ENCODE results near the gene GAS1.
A peak's percentile ranks its signal among the peaks of the same experiment; 100 is the strongest.

Gene GAS1

GRCh38 chr9:86941197-86941596, 6.1 kb downstream of the GAS1 start:
- Histone ChIP-seq H3K27me3 (peaks cover 23 to 39% (median 28%) of the 10 kb centered on the region in 11 experiments), H3K4me1 (peaks cover 9 to 25% (median 14%) of the 10 kb centered on the region in 10 experiments; a peak in 19 of 20 replicates), H3K9me3 (replicated peaks in 1 of 11) (no peaks in the 10 kb centered on the region), H3K4me3 (no peak overlapping the region), H4K20me1 (0 out of 22 replicates have a peak, but pooled peaks cover 0 to 6% (median 0%) of the 10 kb centered on the region in 11 experiments), H3K27ac (no peak overlapping the region), H3K4me2 (0 out of 22 replicates have a peak overlapping the region, but pooled peaks of 2 of the 11 experiments have one; percentile 12 to 24), H3K36me3 (no peaks in the 10 kb centered on the region), H3K9ac (no peak overlapping the region)
- TF ChIP-seq Cebpa-rat (IDR thresholded peaks at IDR 0.05): no peak

- Histone ChIP-seq H4K20me1 (0 out of 22 replicates have a peak, but pooled peaks cover 0 to 6% (median 0%) of the 10 kb centered on the region in 11 experiments), H3K4me2 (peak overlapping the region in 2 of 11 experiments; percentile 12 to 24; a peak in 1 of 22 replicates), H3K36me3 (no peaks in the 10 kb centered on the region), H3K9me3 (replicated peaks in 1 of 11) (no peaks in the 10 kb centered on the region), H3K4me1 (peaks cover 9 to 24% (median 13%) of the 10 kb centered on the region in 10 experiments; a peak in 19 of 20 replicates), H3K27me3 (peaks cover 23 to 39% (median 28%) of the 10 kb centered on the region in 11 experiments), H3K27ac (no peak overlapping the region), H3K9ac (no peak overlapping the region), H3K4me3 (no peak overlapping the region)
- TF ChIP-seq Cebpa-rat (IDR thresholded peaks at IDR 0.05): no peak
Measured at GRCh38 chr9:86940774-86941173, 6.5 kb downstream of the GAS1 start.

GRCh38 chr9:86939891-86940290, 7.4 kb downstream of the GAS1 start:
- no peak overlapping the region for H3K4me3 ChIP-seq
- no peak overlapping the region for H3K4me2 ChIP-seq
- peaks cover 23 to 32% (median 28%) of the 10 kb centered on the region in 11 experiments for H3K27me3 ChIP-seq
- H3K4me1 ChIP-seq: peaks cover under 1 to 15% (median 5%) of the 10 kb centered on the region in 10 experiments; a peak in 18 of 20 replicates
- H3K27ac ChIP-seq: no peak overlapping the region
- H4K20me1 ChIP-seq: 0 out of 22 replicates have a peak, but pooled peaks cover 0 to 2% (median 0%) of the 10 kb centered on the region in 11 experiments
- TF ChIP-seq Cebpa-rat (IDR thresholded peaks at IDR 0.05): no peak
- no peaks in the 10 kb centered on the region for H3K9me3 ChIP-seq (replicated peaks in 1 of 11)
- no peak overlapping the region for H3K9ac ChIP-seq
- no peaks in the 10 kb centered on the region for H3K36me3 ChIP-seq

GRCh38 chr9:86939321-86939720, 8.0 kb downstream of the GAS1 start:
- TF ChIP-seq Cebpa-rat (IDR thresholded peaks at IDR 0.05): no peak
- H3K27ac ChIP-seq: no peak overlapping the region
- peaks cover 0 to 10% (median 0%) of the 10 kb centered on the region in 10 experiments; a peak in 6 of 20 replicates for H3K4me1 ChIP-seq
- no peaks in the 10 kb centered on the region for H4K20me1 ChIP-seq
- H3K4me2 ChIP-seq: no peak overlapping the region
- no peak overlapping the region for H3K4me3 ChIP-seq
- H3K36me3 ChIP-seq: no peaks in the 10 kb centered on the region
- H3K9me3 ChIP-seq (replicated peaks in 1 of 11): no peaks in the 10 kb centered on the region
- no peak overlapping the region for H3K9ac ChIP-seq
- peaks cover 23 to 29% (median 25%) of the 10 kb centered on the region in 11 experiments for H3K27me3 ChIP-seq

- H3K9me3 ChIP-seq (replicated peaks in 1 of 11): peaks cover 0 to 5% (median 0%) of the 10 kb centered on the region in 11 experiments; a peak in 2 of 22 replicates
- no peaks in the 10 kb centered on the region for H4K20me1 ChIP-seq
- peaks cover 0 to 7% (median 0%) of the 10 kb centered on the region in 10 experiments; a peak in 3 of 20 replicates for H3K4me1 ChIP-seq
- no peaks in the 10 kb centered on the region for H3K36me3 ChIP-seq
- peaks cover 18 to 25% (median 21%) of the 10 kb centered on the region in 11 experiments for H3K27me3 ChIP-seq
- no peak overlapping the region for H3K4me3 ChIP-seq
- TF ChIP-seq Cebpa-rat (IDR thresholded peaks at IDR 0.05): no peak
- no peak overlapping the region for H3K9ac ChIP-seq
- H3K27ac ChIP-seq: no peak overlapping the region
- H3K4me2 ChIP-seq: no peak overlapping the region
Measured at GRCh38 chr9:86938780-86939179, 8.5 kb downstream of the GAS1 start.

- Histone ChIP-seq H3K4me2 (no peak overlapping the region), H3K27me3 (no peaks in the 10 kb centered on the region), H3K27ac (no peak overlapping the region)
Measured at GRCh38 chr9:86926145-86926544, 21.2 kb downstream of the GAS1 start.

GRCh38 chr9:86925686-86926085, 21.6 kb downstream of the GAS1 start:
- peaks cover 0 to 25% (median 7%) of the 10 kb centered on the region in 10 experiments; a peak in 12 of 20 replicates for H3K4me1 ChIP-seq
- H3K4me2 ChIP-seq: no peak overlapping the region
- H3K27ac ChIP-seq: no peak overlapping the region
- H3K9me3 ChIP-seq (replicated peaks in 1 of 11): peaks cover 0 to 7% (median 3%) of the 10 kb centered on the region in 11 experiments; a peak in 4 of 22 replicates
- no peak overlapping the region for H3K9ac ChIP-seq
- no peak for TF ChIP-seq Cebpa-rat (IDR thresholded peaks at IDR 0.05)
- H3K27me3 ChIP-seq: no peaks in the 10 kb centered on the region
- H3K36me3 ChIP-seq: no peaks in the 10 kb centered on the region
- no peaks in the 10 kb centered on the region for H4K20me1 ChIP-seq
- H3K4me3 ChIP-seq: no peak overlapping the region

More at GRCh38 chr9:86926145-86926544, 21.2 kb downstream of the GAS1 start:
- Histone ChIP-seq H3K36me3 (no peaks in the 10 kb centered on the region), H3K4me1 (peaks cover 0 to 25% (median 7%) of the 10 kb centered on the region in 10 experiments; a peak in 12 of 20 replicates), H3K4me3 (no peak overlapping the region), H3K9ac (no peak overlapping the region), H3K9me3 (replicated peaks in 1 of 11) (peaks cover 0 to 8% (median 3%) of the 10 kb centered on the region in 11 experiments; a peak in 5 of 22 replicates), H4K20me1 (no peaks in the 10 kb centered on the region)
- TF ChIP-seq Cebpa-rat (IDR thresholded peaks at IDR 0.05): 0 out of 22 replicates have a peak, but pooled peaks of 1 of the 11 experiments have one; percentile 10

- no peaks in the 10 kb centered on the region for H3K9me3 ChIP-seq (replicated peaks in 1 of 11)
- H3K9ac ChIP-seq: no peak overlapping the region
- H3K4me1 ChIP-seq: peaks cover 0 to 18% (median 7%) of the 10 kb centered on the region in 10 experiments; a peak in 12 of 20 replicates
- TF ChIP-seq Cebpa-rat (IDR thresholded peaks at IDR 0.05): no peak
- peak overlapping the region in 1 of 11 experiments; percentile 37; a peak in 1 of 22 replicates for H3K27ac ChIP-seq
- peak overlapping the region in 9 of 11 experiments; percentile 6 to 64 (median 56); a peak in 14 of 22 replicates for H3K4me2 ChIP-seq
- H4K20me1 ChIP-seq: no peaks in the 10 kb centered on the region
- no peaks in the 10 kb centered on the region for H3K27me3 ChIP-seq
- H3K4me3 ChIP-seq: no peak overlapping the region
- H3K36me3 ChIP-seq: no peaks in the 10 kb centered on the region
Measured at GRCh38 chr9:86924206-86924605, 23.1 kb downstream of the GAS1 start.

GRCh38 chr9:86921151-86921923, 26.0 kb downstream of the GAS1 start:
- Histone ChIP-seq H3K36me3 (no peaks in the 10 kb centered on the region), H3K4me3 (no peak overlapping the region), H3K27me3 (no peaks in the 10 kb centered on the region), H4K20me1 (no peaks in the 10 kb centered on the region), H3K9me3 (replicated peaks in 1 of 11) (no peaks in the 10 kb centered on the region), H3K9ac (no peak overlapping the region), H3K4me2 (no peak overlapping the region), H3K4me1 (peaks cover 0 to 17% (median 7%) of the 10 kb centered on the region in 10 experiments; a peak in 12 of 20 replicates), H3K27ac (no peak overlapping the region)
- no peak for TF ChIP-seq Cebpa-rat (IDR thresholded peaks at IDR 0.05)
